Ovary (tissue), 3 donors: ENCODE data around the gene DGAT2.

Experiments used
- EP300 ChIP-seq: sonication (generic); formaldehyde crosslinking; IDR thresholded peaks from one replicate; pipeline ENCODE4 v1.6.1; 2017; ENCODE audit warnings: antibody characterized with exemption
- POLR2A ChIP-seq: fragments of 450-650 bp; IDR thresholded peaks from one replicate; pipeline ENCODE4 v1.6.1; 2017; ENCODE audit warnings: antibody characterized with exemption, mild to moderate bottlenecking, moderate library complexity
- TF ChIP-seq, protein P1 (sequence below), 3 donors: fragments of 450-650 bp in 2 of 3; fragments of 200-600 bp in 1 of 3; IDR thresholded peaks; one replicate each; pipeline versions ENCODE4 v1.5.1 to v1.8.0; 2016 to 2022; ENCODE audit warnings: antibody characterized with exemption in 3 of 3, mild to moderate bottlenecking in 1 of 3
- donor health status: DM: no; HTN: no; CAD: no.

DNA sequence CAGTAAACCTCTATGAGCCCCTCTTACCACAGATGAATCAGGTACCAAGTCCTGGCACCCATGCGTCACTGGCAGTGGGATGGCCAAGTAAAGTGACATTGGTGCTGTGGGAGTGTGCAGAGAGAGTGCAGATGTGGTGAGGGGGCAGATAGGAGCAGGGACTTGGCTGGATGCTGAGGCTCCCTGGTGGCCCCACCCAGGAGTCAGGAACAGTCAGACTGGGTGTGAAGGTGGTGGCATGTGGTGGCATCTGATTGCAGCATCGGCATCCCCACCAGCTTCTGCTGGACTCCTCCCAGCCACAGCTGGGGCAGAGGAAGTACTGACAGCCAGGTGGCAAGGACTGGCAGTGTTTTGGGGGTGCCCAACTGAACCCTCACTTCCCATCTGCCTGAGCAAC lies 11.4 kb downstream of the DGAT2 start:
- TF ChIP-seq EP300 (no peak), POLR2A (no peak)
- TF ChIP-seq, protein P1, sequence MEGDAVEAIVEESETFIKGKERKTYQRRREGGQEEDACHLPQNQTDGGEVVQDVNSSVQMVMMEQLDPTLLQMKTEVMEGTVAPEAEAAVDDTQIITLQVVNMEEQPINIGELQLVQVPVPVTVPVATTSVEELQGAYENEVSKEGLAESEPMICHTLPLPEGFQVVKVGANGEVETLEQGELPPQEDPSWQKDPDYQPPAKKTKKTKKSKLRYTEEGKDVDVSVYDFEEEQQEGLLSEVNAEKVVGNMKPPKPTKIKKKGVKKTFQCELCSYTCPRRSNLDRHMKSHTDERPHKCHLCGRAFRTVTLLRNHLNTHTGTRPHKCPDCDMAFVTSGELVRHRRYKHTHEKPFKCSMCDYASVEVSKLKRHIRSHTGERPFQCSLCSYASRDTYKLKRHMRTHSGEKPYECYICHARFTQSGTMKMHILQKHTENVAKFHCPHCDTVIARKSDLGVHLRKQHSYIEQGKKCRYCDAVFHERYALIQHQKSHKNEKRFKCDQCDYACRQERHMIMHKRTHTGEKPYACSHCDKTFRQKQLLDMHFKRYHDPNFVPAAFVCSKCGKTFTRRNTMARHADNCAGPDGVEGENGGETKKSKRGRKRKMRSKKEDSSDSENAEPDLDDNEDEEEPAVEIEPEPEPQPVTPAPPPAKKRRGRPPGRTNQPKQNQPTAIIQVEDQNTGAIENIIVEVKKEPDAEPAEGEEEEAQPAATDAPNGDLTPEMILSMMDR (IDR thresholded peaks at IDR 0.05) = no peak
